Measurements from ENCODE around the gene RNF215. TPM values are rescaled to one million over a fixed set of nuclear protein-coding genes. Genes with fewer than 3 reads are reported as not detected.

Gene RNF215
- total and polyA plus RNA-seq, 8 donors, result 6.0 to 13.9 (median 9.4) TPM

GRCh38 chr22:30348809-30349208, 38.4 kb downstream of the RNF215 start:
- DNase-seq, result no peak
- no peak for ATAC-seq
- intact Hi-C loops (cut with DNase I), result no loop called here
- Histone ChIP-seq H3K36me3 (peaks cover 8 to 59% (median 35%) of the 10 kb centered on the region in 3 donors), H3K27ac (no peak overlapping the region), H3K4me1 (peaks cover 0 to 4% (median 0%) of the 10 kb centered on the region in 3 donors), H3K27me3 (no peaks in the 10 kb centered on the region), H3K4me3 (no peak overlapping the region), H3K9me3 (no peaks in the 10 kb centered on the region)
- FAIRE-seq, result no peak
- WGBS, 2 donors, result 90 to 92% methylated on average over 4 of the region's 4 CpGs
- no peak for TF ChIP-seq CTCF (IDR thresholded peaks at IDR 0.05)

- FAIRE-seq (no peak), DNase-seq (no peak), ATAC-seq (no peak)
- Histone ChIP-seq H3K9me3 (no peaks in the 10 kb centered on the region), H3K27ac (no peak overlapping the region), H3K36me3 (peaks cover 8 to 63% (median 39%) of the 10 kb centered on the region in 3 donors), H3K27me3 (no peaks in the 10 kb centered on the region), H3K4me1 (no peaks in the 10 kb centered on the region), H3K4me3 (no peak overlapping the region)
- TF ChIP-seq CTCF (IDR thresholded peaks at IDR 0.05), result no peak
- intact Hi-C loops (cut with DNase I), result no loop called here
- 88 to 94% methylated on average over 4 of the region's 4 CpGs for WGBS, 2 donors
These were observed 38.8 kb downstream of the RNF215 start for GRCh38 chr22:30348404-30348803.

DNA sequence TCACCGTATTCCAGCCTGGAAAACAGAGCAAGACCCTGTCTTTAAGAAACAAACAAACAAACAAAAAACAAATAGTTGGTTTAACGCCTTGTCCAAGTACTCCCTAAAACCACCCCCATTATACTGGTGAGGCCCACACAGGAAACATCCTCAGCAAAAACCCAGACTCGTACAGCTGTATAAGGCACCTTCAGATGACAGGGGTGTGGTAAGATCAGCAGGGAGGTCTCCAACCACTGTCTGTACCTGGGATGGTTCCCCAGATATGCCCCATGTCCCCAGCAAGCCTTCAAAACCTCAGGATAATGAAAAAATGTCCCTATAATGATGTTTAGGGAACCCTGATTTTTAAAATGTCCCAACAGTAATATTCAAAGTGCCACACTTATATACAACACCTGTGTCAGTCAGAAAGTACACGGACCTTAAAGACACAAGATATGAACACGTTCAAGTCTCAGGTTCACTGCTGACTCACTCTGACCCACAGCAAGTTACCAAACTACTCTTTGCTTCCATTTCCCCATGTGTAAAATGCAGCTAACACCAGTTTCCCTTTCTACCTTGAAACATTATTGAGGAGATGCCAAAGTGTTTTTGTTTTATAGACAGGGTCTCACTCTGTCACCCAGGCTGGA, 39.8 kb downstream of the RNF215 start:
- no peak for ATAC-seq
- WGBS, 2 donors, result 65 to 74% methylated on average over 5 of the region's 5 CpGs
- no peak for FAIRE-seq

DNA sequence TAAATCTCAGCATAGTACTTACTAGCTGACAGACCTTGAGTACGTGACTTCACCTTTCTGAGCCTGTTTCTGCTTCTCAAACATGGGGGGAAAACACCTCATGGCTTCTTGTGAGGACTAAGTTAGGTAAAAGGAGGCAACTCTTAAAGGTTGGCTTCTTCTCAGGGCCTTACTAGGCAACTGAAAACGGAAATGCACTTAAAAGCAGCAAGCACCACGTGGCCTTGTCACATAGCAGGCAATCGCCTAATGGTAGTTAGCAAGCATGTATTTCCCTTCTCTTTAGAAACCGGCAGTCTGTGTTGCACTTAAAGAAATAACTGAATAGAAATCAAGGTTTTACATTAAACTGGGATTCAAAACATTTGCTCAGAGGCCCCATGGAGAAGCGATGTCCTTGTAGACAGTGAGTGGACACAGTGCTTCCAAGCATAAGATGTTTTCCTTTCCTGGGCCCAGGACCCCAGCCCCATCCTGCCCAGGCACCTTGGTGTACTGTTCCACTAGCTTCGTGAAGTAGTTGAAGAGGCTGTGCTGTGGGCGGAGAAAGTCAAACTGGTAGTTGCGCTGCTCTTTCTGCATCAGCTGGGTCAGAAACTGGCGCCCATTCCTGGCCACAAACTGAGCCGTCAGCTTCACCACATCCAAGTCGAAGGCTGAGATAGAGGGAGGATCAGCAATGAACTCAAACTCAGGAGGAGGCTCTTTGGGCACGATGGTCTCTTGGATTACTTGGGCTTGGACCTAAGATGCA, 42.6 kb downstream of the RNF215 start:
- no peaks in the 10 kb centered on the region for H3K9me3 ChIP-seq
- DNase-seq (no peak), FAIRE-seq (no peak), ATAC-seq (no peak)
- intact Hi-C loops (cut with DNase I), result no loop called here
- TF ChIP-seq CTCF (IDR thresholded peaks at IDR 0.05), result no peak
- H3K27me3 ChIP-seq, result no peaks in the 10 kb centered on the region
- H3K36me3 ChIP-seq, result peaks cover 23 to 73% (median 59%) of the 10 kb centered on the region in 3 donors
- 87 to 90% methylated on average over 13 of the region's 13 CpGs for WGBS, 2 donors
- no peaks in the 10 kb centered on the region for H3K4me1 ChIP-seq
- no peak overlapping the region for H3K4me3 ChIP-seq
- H3K27ac ChIP-seq, result no peak overlapping the region

More for the DNA sequence above, 39.8 kb downstream of the RNF215 start:
- DNase-seq, result no peak
- no peaks in the 10 kb centered on the region for H3K4me1 ChIP-seq
- H3K9me3 ChIP-seq, result no peaks in the 10 kb centered on the region
- no peak for TF ChIP-seq CTCF (IDR thresholded peaks at IDR 0.05)
- H3K27me3 ChIP-seq, result no peaks in the 10 kb centered on the region
- H3K36me3 ChIP-seq, result peaks cover 14 to 68% (median 41%) of the 10 kb centered on the region in 3 donors
- no peak overlapping the region for H3K4me3 ChIP-seq
- intact Hi-C loops (cut with DNase I), result no loop called here
- H3K27ac ChIP-seq, result no peak overlapping the region
